HEK293 (cell line): ENCODE measurements around the gene HDHD2.
A peak's percentile ranks its signal among the peaks of the same experiment; 100 is the strongest.

Source experiments
- CTCF ChIA-PET: fragments of 350-600 bp; formaldehyde crosslinking; extraction: SDS; loops from one replicate; lab custom pipeline; 2021; ENCODE audit warnings: antibody characterized with exemption; lab: Yijun Ruan, JAX
- POLR2A ChIA-PET: fragments of 300-600 bp; formaldehyde crosslinking; extraction: SDS; loops from one replicate; lab custom pipeline; 2020; ENCODE audit warnings: antibody characterized with exemption, inconsistent platforms; lab: Yijun Ruan, JAX
- H3K27ac ChIP-seq: fragments of 200-500 bp; sonication (Bioruptor generic); 2 replicates; pipeline ENCODE4 v1.5.1; 2014; ENCODE audit warnings: low read depth, low read length, control low read depth, inconsistent platforms; ENCODE audit errors: extremely low read depth
- H3K36me3 ChIP-seq, 2 experiments: fragments of 200-500 bp in 1 of 2; sonication (Bioruptor generic) in 1 of 2; 1 replicate in 1 of 2; 2 replicates in 1 of 2; pipeline ENCODE4 v1.5.1; 2014 to 2017; ENCODE audit warnings: inconsistent platforms in 2 of 2, low read length in 2 of 2; ENCODE audit not compliant: control insufficient read depth in 2 of 2, insufficient read depth in 1 of 2
- H3K4me1 ChIP-seq: fragments of 200-500 bp; sonication (Bioruptor generic); 2 replicates; pipeline ENCODE4 v1.5.1; 2014; ENCODE audit warnings: mild to moderate bottlenecking, low read length, inconsistent platforms; ENCODE audit not compliant: control insufficient read depth, insufficient read depth
- H3K4me3 ChIP-seq: 2 replicates; pipeline ENCODE4 v1.5.1; 2011; ENCODE audit warnings: low read depth, mild to moderate bottlenecking, control low read depth, low read length, moderate library complexity
- H3K9me3 ChIP-seq: fragments of 200-500 bp; sonication (Bioruptor generic); 2 replicates; pipeline ENCODE4 v1.5.1; 2014; ENCODE audit warnings: low read depth, low read length, inconsistent platforms; ENCODE audit not compliant: control insufficient read depth, insufficient read depth
- BCL6B ChIP-seq: fragments of 450-650 bp; formaldehyde crosslinking; IDR thresholded peaks from 2 replicates; pipeline ENCODE4 v1.5.1; 2017; ENCODE audit warnings: missing biosample characterization, missing genetic modification characterization
- GLI4 ChIP-seq: fragments of 450-650 bp; formaldehyde crosslinking; IDR thresholded peaks from 2 replicates; pipeline ENCODE4 v1.5.1; 2016; ENCODE audit warnings: missing biosample characterization, missing genetic modification characterization
- KLF10 ChIP-seq: fragments of 450-650 bp; IDR thresholded peaks from 2 replicates; pipeline ENCODE4 v1.5.1; 2018; ENCODE audit warnings: missing biosample characterization, mild to moderate bottlenecking, missing genetic modification characterization
- MZF1 ChIP-seq: fragments of 450-650 bp; formaldehyde crosslinking; IDR thresholded peaks from 2 replicates; pipeline ENCODE4 v1.5.1; 2017; ENCODE audit warnings: missing biosample characterization, missing genetic modification characterization, borderline replicate concordance
- ZNF19 ChIP-seq: fragments of 450-650 bp; formaldehyde crosslinking; IDR thresholded peaks from 2 replicates; pipeline ENCODE4; 2016; ENCODE audit warnings: missing biosample characterization, missing genetic modification characterization, low read depth
- ZNF366 ChIP-seq: fragments of 450-650 bp; formaldehyde crosslinking; conservative IDR thresholded peaks from 2 replicates; pipeline ENCODE4 v1.5.1; 2016; ENCODE audit warnings: missing biosample characterization, missing genetic modification characterization
- ZNF391 ChIP-seq: fragments of 450-650 bp; formaldehyde crosslinking; IDR thresholded peaks from 2 replicates; pipeline ENCODE4 v1.5.1; 2016; ENCODE audit warnings: low read depth, missing biosample characterization, missing genetic modification characterization, borderline replicate concordance
- ZNF404 ChIP-seq: fragments of 450-650 bp; formaldehyde crosslinking; IDR thresholded peaks from 2 replicates; pipeline ENCODE4 v1.5.1; 2017; ENCODE audit warnings: missing biosample characterization, missing genetic modification characterization
- ZNF416 ChIP-seq: fragments of 450-650 bp; formaldehyde crosslinking; IDR thresholded peaks from 2 replicates; pipeline ENCODE4 v1.5.1; 2016; ENCODE audit warnings: missing biosample characterization, missing genetic modification characterization
- ZNF549 ChIP-seq: fragments of 450-650 bp; IDR thresholded peaks from 2 replicates; pipeline ENCODE4 v1.5.1; 2018; ENCODE audit warnings: missing biosample characterization, missing genetic modification characterization, mild to moderate bottlenecking, inconsistent platforms, moderate library complexity
- ZNF571 ChIP-seq: fragments of 450-650 bp; formaldehyde crosslinking; IDR thresholded peaks from 2 replicates; pipeline ENCODE4 v1.5.0; 2017; ENCODE audit warnings: missing biosample characterization, missing genetic modification characterization
- ZNF664 ChIP-seq: fragments of 450-650 bp; formaldehyde crosslinking; IDR thresholded peaks from 2 replicates; pipeline ENCODE4 v1.5.1; 2016; ENCODE audit warnings: missing biosample characterization, missing genetic modification characterization
- ZNF747 ChIP-seq: fragments of 450-650 bp; formaldehyde crosslinking; IDR thresholded peaks from 2 replicates; pipeline ENCODE4 v1.5.1; 2016; ENCODE audit warnings: missing biosample characterization, missing genetic modification characterization
- ZNF768 ChIP-seq: fragments of 450-650 bp; formaldehyde crosslinking; IDR thresholded peaks from 2 replicates; pipeline ENCODE4 v1.5.1; 2018; ENCODE audit warnings: missing biosample characterization, mild to moderate bottlenecking, missing genetic modification characterization
- ZNF776 ChIP-seq: fragments of 450-650 bp; formaldehyde crosslinking; IDR thresholded peaks from 2 replicates; pipeline ENCODE4 v1.5.0; 2017; ENCODE audit warnings: missing biosample characterization, missing genetic modification characterization, borderline replicate concordance
- ZNF777 ChIP-seq: fragments of 450-650 bp; formaldehyde crosslinking; IDR thresholded peaks from 2 replicates; pipeline ENCODE4 v1.5.1; 2017; ENCODE audit warnings: missing biosample characterization, missing genetic modification characterization, borderline replicate concordance
- ZNF792 ChIP-seq: fragments of 450-650 bp; formaldehyde crosslinking; IDR thresholded peaks from 2 replicates; pipeline ENCODE4 v1.5.1; 2016; ENCODE audit warnings: missing biosample characterization, missing genetic modification characterization
- ZNF830 ChIP-seq: fragments of 450-650 bp; IDR thresholded peaks from 2 replicates; pipeline ENCODE4 v1.5.0; 2018; ENCODE audit warnings: missing biosample characterization, missing genetic modification characterization, low read depth, mild to moderate bottlenecking, moderate library complexity
- ZNF843 ChIP-seq: fragments of 450-650 bp; formaldehyde crosslinking; IDR thresholded peaks from 2 replicates; pipeline ENCODE4 v1.5.1; 2016; ENCODE audit warnings: missing biosample characterization, missing genetic modification characterization
- ZSCAN4 ChIP-seq: fragments of 450-650 bp; formaldehyde crosslinking; IDR thresholded peaks from 2 replicates; pipeline ENCODE4 v1.5.1; 2017; ENCODE audit warnings: missing biosample characterization, missing genetic modification characterization
- TF ChIP-seq, protein P1 (sequence below): fragments of 450-650 bp; formaldehyde crosslinking; IDR thresholded peaks from 2 replicates; pipeline ENCODE4 v1.5.1; 2016; ENCODE audit warnings: missing biosample characterization, missing genetic modification characterization
- TF ChIP-seq, protein P2 (sequence below): fragments of 450-650 bp; formaldehyde crosslinking; IDR thresholded peaks from 2 replicates; pipeline ENCODE4 v1.5.1; 2016; ENCODE audit warnings: missing biosample characterization, missing genetic modification characterization

The HDHD2 gene

GRCh38 chr18:47087676-47088075 lies 62.6 kb downstream of the HDHD2 start:
- H3K36me3 ChIP-seq = no peaks in the 10 kb centered on the region
- CTCF ChIA-PET = no interaction called here
- no peaks in the 10 kb centered on the region for H3K9me3 ChIP-seq
- TF ChIP-seq ZNF571 (tag by site-specific recombination) = no peak
- no peak for TF ChIP-seq ZNF391 (tag by site-specific recombination)
- H3K27ac ChIP-seq = no peak overlapping the region
- no peak overlapping the region for H3K4me3 ChIP-seq
- no peaks in the 10 kb centered on the region for H3K4me1 ChIP-seq
- POLR2A ChIA-PET = no interaction called here

- POLR2A ChIA-PET = no interaction called here
- Histone ChIP-seq H3K4me1 (no peaks in the 10 kb centered on the region), H3K27ac (no peak overlapping the region), H3K9me3 (no peaks in the 10 kb centered on the region), H3K36me3 (no peaks in the 10 kb centered on the region), H3K4me3 (no peak overlapping the region)
- TF ChIP-seq ZNF777 (no peak), ZNF768 (tag by site-specific recombination) (no peak), ZNF830 (tag by site-specific recombination) (no peak), ZNF776 (tag by site-specific recombination) (no peak), ZNF416 (tag by site-specific recombination) (no peak), GLI4 (tag by site-specific recombination) (no peak), KLF10 (tag by site-specific recombination) (no peak)
- TF ChIP-seq, protein P1, sequence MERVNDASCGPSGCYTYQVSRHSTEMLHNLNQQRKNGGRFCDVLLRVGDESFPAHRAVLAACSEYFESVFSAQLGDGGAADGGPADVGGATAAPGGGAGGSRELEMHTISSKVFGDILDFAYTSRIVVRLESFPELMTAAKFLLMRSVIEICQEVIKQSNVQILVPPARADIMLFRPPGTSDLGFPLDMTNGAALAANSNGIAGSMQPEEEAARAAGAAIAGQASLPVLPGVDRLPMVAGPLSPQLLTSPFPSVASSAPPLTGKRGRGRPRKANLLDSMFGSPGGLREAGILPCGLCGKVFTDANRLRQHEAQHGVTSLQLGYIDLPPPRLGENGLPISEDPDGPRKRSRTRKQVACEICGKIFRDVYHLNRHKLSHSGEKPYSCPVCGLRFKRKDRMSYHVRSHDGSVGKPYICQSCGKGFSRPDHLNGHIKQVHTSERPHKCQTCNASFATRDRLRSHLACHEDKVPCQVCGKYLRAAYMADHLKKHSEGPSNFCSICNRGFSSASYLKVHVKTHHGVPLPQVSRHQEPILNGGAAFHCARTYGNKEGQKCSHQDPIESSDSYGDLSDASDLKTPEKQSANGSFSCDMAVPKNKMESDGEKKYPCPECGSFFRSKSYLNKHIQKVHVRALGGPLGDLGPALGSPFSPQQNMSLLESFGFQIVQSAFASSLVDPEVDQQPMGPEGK (tag by site-specific recombination) = no peak
- CTCF ChIA-PET = interaction anchor here (0.8 to 1.3 kb wide), 2 partner anchors 18 to 31 kb away, joined by 4 to 5 read pairs; no protein-coding TSS in a partner anchor
Observed at GRCh38 chr18:47081578-47081977, 68.7 kb downstream of the HDHD2 start.

GRCh38 chr18:47080872-47081271 lies 69.4 kb downstream of the HDHD2 start:
- POLR2A ChIA-PET = no interaction called here
- CTCF ChIA-PET = interaction anchor here (0.8 kb wide), 1 partner anchor 19 kb away, joined by 4 read pairs; no protein-coding TSS in a partner anchor
- no peak overlapping the region for H3K4me3 ChIP-seq
- TF ChIP-seq ZNF366 (tag by site-specific recombination) = peak; percentile 70
- no peak for TF ChIP-seq ZNF843 (tag by site-specific recombination)
- H3K9me3 ChIP-seq = no peaks in the 10 kb centered on the region
- no peak overlapping the region for H3K27ac ChIP-seq
- no peaks in the 10 kb centered on the region for H3K4me1 ChIP-seq
- no peaks in the 10 kb centered on the region for H3K36me3 ChIP-seq

- ChIA-PET POLR2A (no interaction called here), CTCF (interaction anchor here (1.7 to 1.8 kb wide), 2 partner anchors 39 to 677 kb away, joined by 3 to 5 read pairs; no protein-coding TSS in a partner anchor)
- no peaks in the 10 kb centered on the region for H3K36me3 ChIP-seq
- no peak for TF ChIP-seq ZNF404 (tag by site-specific recombination)
- TF ChIP-seq, protein P2, sequence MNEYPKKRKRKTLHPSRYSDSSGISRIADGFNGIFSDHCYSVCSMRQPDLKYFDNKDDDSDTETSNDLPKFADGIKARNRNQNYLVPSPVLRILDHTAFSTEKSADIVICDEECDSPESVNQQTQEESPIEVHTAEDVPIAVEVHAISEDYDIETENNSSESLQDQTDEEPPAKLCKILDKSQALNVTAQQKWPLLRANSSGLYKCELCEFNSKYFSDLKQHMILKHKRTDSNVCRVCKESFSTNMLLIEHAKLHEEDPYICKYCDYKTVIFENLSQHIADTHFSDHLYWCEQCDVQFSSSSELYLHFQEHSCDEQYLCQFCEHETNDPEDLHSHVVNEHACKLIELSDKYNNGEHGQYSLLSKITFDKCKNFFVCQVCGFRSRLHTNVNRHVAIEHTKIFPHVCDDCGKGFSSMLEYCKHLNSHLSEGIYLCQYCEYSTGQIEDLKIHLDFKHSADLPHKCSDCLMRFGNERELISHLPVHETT (tag by site-specific recombination) = no peak
- no peak for TF ChIP-seq ZNF792
- TF ChIP-seq BCL6B = no peak
- no peak for TF ChIP-seq MZF1 (tag by site-specific recombination)
- TF ChIP-seq ZSCAN4 (tag by site-specific recombination) = no peak
- no peak for TF ChIP-seq ZNF664
- no peak for TF ChIP-seq ZNF747 (tag by site-specific recombination)
- no peak for TF ChIP-seq ZNF19 (tag by site-specific recombination)
- TF ChIP-seq ZNF549 = no peak
- TF ChIP-seq ZNF768 (tag by site-specific recombination) = no peak
Observed at GRCh38 chr18:47077111-47077510, 73.2 kb downstream of the HDHD2 start.

More at GRCh38 chr18:47077111-47077510, 73.2 kb downstream of the HDHD2 start:
- H3K4me3 ChIP-seq = no peak overlapping the region
- no peak overlapping the region for H3K27ac ChIP-seq
- no peaks in the 10 kb centered on the region for H3K9me3 ChIP-seq
- peaks cover 6% of the 10 kb centered on the region for H3K4me1 ChIP-seq
